BJ (cell line): ENCODE results near the gene ALG12. TPM values are rescaled to one million over a fixed set of nuclear protein-coding genes. Genes with fewer than 3 reads are reported as not detected.

Source experiments
- CTCF ChIA-PET: fragments of 350-600 bp; formaldehyde crosslinking; extraction: SDS; loops from one replicate; lab custom pipeline; 2021; ENCODE audit warnings: antibody characterized with exemption, inconsistent platforms; lab: Yijun Ruan, JAX
- POLR2A ChIA-PET: fragments of 300-600 bp; sonication (Branson Sonifier 250); formaldehyde crosslinking; extraction: SDS; loops from one replicate; lab custom pipeline; 2021; ENCODE audit warnings: antibody characterized with exemption; lab: Charles Lee
- DNase-seq: peaks from one replicate; pipeline ENCODE4 v3.0.0-alpha.2; 2011; ENCODE audit warnings: low read depth
- H3K27me3 ChIP-seq: 2 replicates; pipeline ENCODE4 v1.6.0; 2011; ENCODE audit warnings: low read length; ENCODE audit not compliant: control insufficient read depth, insufficient read depth
- H3K36me3 ChIP-seq: 2 replicates; pipeline ENCODE4 v1.5.1; 2011; ENCODE audit warnings: low read length; ENCODE audit not compliant: control insufficient read depth, insufficient read depth
- H3K4me3 ChIP-seq: 2 replicates; pipeline ENCODE4 v1.5.1; 2011; ENCODE audit warnings: low read depth, mild to moderate bottlenecking, control low read depth, low read length
- polyA plus RNA-seq: library from polyadenylated mRNA; depleted of rRNA; stranded (reverse); fragments of >200 nt; gene quantifications from 2 replicates; pipeline ENCODE4 v1.2.3, GENCODE V29; 2011
- TF ChIP-seq, protein P1 (sequence below): IDR thresholded peaks from 2 replicates; pipeline ENCODE4 v1.5.1; 2011; ENCODE audit warnings: low read depth, mild to moderate bottlenecking, control low read depth, inconsistent platforms, low read length, moderate library complexity; ENCODE audit not compliant: insufficient read depth

The ALG12 gene
- polyA plus RNA-seq, 1 experiment, result 7.9 TPM

DNA sequence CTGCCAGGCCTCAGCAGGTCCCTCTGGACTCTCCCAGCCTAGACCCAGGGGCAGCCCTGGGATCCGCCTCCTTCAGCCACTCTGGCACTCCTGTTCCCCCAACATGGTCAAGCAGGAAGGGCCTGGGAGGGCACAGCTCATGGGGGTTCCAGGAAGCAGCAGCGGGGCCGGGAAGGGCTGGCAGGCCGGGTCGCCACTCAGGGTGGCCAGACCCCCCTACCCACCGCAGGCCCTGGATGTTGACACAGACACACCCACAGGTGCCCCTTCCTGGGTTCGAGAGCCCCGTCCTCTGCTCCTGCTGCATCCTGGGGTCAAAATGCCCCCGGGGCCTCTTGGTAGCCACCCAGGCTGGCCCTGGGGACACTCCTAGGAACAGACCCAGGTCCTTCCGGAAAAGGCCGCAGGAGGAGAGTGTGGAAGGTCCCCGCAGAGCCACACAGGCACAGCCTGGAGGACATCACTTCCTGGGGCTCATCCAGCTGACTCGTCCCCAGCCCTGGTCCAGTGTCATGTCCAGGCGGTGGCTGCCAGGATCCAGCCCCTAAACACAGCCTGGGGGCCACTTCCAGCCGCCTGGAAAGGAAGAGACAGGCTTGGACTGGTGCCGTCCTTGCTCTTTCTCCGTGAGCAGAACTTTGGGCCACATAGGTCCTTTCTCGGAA is 35.6 kb upstream of the ALG12 start:
- POLR2A ChIA-PET, result no interaction called here

DNA sequence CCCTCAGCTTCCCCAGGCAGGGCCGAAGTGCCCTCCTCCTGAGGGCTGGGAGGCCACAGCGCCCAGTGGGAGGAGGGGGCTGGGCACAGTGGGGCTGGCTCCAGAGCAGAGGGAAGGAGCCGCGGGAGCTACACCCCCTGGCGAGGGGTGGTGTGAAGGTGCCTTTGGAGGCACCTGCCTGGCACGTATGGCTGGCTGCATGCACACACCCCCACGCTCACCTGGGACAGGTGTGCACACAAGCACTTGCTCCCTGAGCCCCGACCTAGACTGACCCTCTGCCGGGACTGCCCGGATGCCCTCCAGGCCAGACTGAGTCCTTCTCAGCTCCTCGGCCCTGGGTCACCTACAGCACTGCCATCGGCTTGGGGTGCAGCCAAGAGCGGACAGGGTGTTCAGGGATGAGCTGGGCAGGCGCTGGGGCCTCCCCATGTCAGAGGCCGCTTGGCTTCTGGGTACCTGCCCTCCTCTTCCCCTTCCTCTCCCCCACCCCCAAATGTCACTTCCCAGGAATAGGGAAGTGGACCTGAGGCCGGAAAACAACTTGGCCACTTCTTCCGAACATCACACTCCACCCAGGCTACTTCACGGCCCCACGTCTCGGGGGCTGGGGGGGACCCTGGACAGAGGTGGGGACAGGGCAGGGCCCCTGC is 34.9 kb upstream of the ALG12 start:
- no peaks in the 10 kb centered on the region for H3K36me3 ChIP-seq
- TF ChIP-seq, protein P1, sequence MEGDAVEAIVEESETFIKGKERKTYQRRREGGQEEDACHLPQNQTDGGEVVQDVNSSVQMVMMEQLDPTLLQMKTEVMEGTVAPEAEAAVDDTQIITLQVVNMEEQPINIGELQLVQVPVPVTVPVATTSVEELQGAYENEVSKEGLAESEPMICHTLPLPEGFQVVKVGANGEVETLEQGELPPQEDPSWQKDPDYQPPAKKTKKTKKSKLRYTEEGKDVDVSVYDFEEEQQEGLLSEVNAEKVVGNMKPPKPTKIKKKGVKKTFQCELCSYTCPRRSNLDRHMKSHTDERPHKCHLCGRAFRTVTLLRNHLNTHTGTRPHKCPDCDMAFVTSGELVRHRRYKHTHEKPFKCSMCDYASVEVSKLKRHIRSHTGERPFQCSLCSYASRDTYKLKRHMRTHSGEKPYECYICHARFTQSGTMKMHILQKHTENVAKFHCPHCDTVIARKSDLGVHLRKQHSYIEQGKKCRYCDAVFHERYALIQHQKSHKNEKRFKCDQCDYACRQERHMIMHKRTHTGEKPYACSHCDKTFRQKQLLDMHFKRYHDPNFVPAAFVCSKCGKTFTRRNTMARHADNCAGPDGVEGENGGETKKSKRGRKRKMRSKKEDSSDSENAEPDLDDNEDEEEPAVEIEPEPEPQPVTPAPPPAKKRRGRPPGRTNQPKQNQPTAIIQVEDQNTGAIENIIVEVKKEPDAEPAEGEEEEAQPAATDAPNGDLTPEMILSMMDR, result no peak
- POLR2A ChIA-PET, result no interaction called here
- CTCF ChIA-PET, result interaction anchor here (0.8 to 1.4 kb wide), 2 partner anchors 9 to 35 kb away, joined by 3 read pairs; no protein-coding TSS in a partner anchor
- no peaks in the 10 kb centered on the region for H3K27me3 ChIP-seq
- DNase-seq, result no peak
- H3K4me3 ChIP-seq, result no peak overlapping the region

More for the DNA sequence above, 35.6 kb upstream of the ALG12 start:
- Histone ChIP-seq H3K27me3 (no peaks in the 10 kb centered on the region), H3K36me3 (no peaks in the 10 kb centered on the region), H3K4me3 (no peak overlapping the region)
- CTCF ChIA-PET, result interaction anchor here (0.7 to 1.4 kb wide), 2 partner anchors 36 to 39 kb away, joined by 3 read pairs; no protein-coding TSS in a partner anchor
- no peak for DNase-seq
- TF ChIP-seq, protein P1, result no peak

DNA sequence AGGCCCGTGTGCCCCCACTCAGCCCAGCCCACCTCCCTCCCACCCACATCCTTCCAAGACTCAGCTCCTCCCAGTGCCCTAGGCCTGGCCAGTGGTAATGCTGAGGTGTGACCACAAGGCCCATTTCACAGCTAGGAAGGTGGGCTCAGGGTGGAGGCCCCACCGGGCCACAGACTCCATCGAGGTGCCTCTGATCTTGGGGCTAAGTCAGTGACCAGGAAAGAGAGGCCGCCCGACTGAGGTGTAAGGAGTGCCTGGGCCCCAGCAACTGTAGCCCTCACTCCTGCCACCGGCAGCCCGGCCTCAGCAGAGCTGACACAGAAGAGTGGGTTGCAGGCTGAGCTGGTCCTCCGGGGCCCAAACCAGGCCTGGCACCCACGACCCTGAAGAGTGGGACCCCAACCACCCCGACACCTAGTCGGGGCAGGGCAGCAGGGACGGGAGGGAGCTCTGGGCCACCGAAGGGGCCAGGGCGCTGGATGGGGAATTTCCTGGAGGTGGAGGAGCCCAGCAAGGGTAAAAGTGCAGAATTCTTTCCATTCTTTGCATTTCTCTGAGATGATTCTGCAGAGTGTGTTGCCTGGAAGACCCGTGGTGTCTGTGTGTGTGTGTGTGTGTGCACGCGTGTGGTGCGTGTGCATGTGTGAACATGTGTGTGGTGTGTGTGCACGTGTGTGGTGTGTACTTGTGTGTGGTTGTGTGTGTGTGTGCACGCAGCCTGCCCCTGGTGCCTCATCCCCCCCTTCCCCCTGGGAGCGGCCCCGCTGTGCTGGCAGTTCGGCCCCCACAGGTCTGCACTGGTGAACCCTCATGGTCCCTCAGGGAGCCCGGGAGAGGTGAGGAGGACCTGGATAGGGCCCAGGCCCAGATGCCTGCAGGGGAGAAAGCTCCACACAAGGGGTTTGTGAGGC is 34.0 kb upstream of the ALG12 start:
- Histone ChIP-seq H3K27me3 (no peaks in the 10 kb centered on the region), H3K36me3 (no peaks in the 10 kb centered on the region), H3K4me3 (no peak overlapping the region)
- TF ChIP-seq, protein P1, result 0 out of 2 replicates have a peak, but pooled peaks have one; percentile 4
- CTCF ChIA-PET, result interaction anchor here (0.8 to 1.4 kb wide), 4 partner anchors 8 to 35 kb away, joined by 3 read pairs; no protein-coding TSS in a partner anchor
- DNase-seq, result no peak
- POLR2A ChIA-PET, result interaction anchor here (0.7 kb wide), 1 partner anchor 16 kb away, joined by 3 read pairs; no protein-coding TSS in a partner anchor

- DNase-seq, result no peak
- ChIA-PET POLR2A (interaction anchor here (0.7 kb wide), 1 partner anchor 16 kb away, joined by 3 read pairs; no protein-coding TSS in a partner anchor), CTCF (interaction anchor here (1.0 kb wide), 2 partner anchors 16 to 21 kb away, joined by 3 read pairs; no protein-coding TSS in a partner anchor)
- TF ChIP-seq, protein P1, result no peak
- Histone ChIP-seq H3K27me3 (no peaks in the 10 kb centered on the region), H3K36me3 (no peaks in the 10 kb centered on the region), H3K4me3 (no peak overlapping the region)
Observed at GRCh38 chr22:49951678-49951985, 33.4 kb upstream of the ALG12 start.
